HCT116 (cell line): ENCODE data around the gene CYP1A2.

Experiments
- CBX3 ChIP-seq: IDR thresholded peaks from 2 replicates; pipeline ENCODE4 v1.6.1; 2012; ENCODE audit warnings: low read depth
- CEBPB ChIP-seq: IDR thresholded peaks from 2 replicates; pipeline ENCODE4 v1.6.1; 2012; ENCODE audit warnings: low read depth
- EZH2 ChIP-seq: fragments of 200-600 bp; sonication (generic); IDR thresholded peaks from 2 replicates; pipeline ENCODE4 v1.6.1; 2017; ENCODE audit warnings: antibody characterized with exemption, mixed run types
- EZH2phosphoT487 ChIP-seq: fragments of 200-600 bp; IDR thresholded peaks from 2 replicates; pipeline ENCODE4 v1.6.1; 2018; ENCODE audit warnings: antibody characterized with exemption, borderline replicate concordance
- POLR2A ChIP-seq: IDR thresholded peaks from 2 replicates; pipeline ENCODE4 v1.7.0; 2011; ENCODE audit warnings: borderline replicate concordance; ENCODE audit not compliant: insufficient read depth, insufficient read length; ENCODE audit errors: extremely low read depth
- POLR2AphosphoS5 ChIP-seq: IDR thresholded peaks from 2 replicates; pipeline ENCODE4 v1.6.1; 2011; ENCODE audit warnings: mild to moderate bottlenecking, low read depth, low read length, moderate library complexity
- RAD21 ChIP-seq: IDR thresholded peaks from 2 replicates; pipeline ENCODE4 v1.6.1; 2012; ENCODE audit warnings: low read depth, mild to moderate bottlenecking
- SIN3A ChIP-seq: IDR thresholded peaks from 2 replicates; pipeline ENCODE4 v1.6.1; 2012; ENCODE audit warnings: low read depth
- ZNF274 ChIP-seq: fragments of 200-500 bp; sonication (Bioruptor generic); IDR thresholded peaks from 2 replicates; pipeline ENCODE4 v1.6.1; 2014; ENCODE audit warnings: mild to moderate bottlenecking, low read depth, low read length, inconsistent platforms
- TF ChIP-seq, protein P1 (sequence below), 3 experiments: fragments of 200-600 bp in 1 of 3; sonication (generic) in 1 of 3; IDR thresholded peaks in 2 of 3; conservative IDR thresholded peaks in 1 of 3; 2 replicates each; pipeline ENCODE4 v1.5.1; 2012 to 2017; ENCODE audit warnings: low read depth in 2 of 3, low read length in 2 of 3, antibody characterized with exemption in 1 of 3, borderline replicate concordance in 1 of 3, control low read depth in 1 of 3, mild to moderate bottlenecking in 1 of 3, mixed read lengths in 1 of 3, mixed run types in 1 of 3, moderate library complexity in 1 of 3; ENCODE audit not compliant: insufficient read depth in 1 of 3
- TF ChIP-seq, protein P2 (sequence below): IDR thresholded peaks from 2 replicates; pipeline ENCODE4 v1.6.1; 2012; ENCODE audit warnings: low read depth
- TF ChIP-seq, protein P3 (sequence below): IDR thresholded peaks from 2 replicates; pipeline ENCODE4 v1.6.1; 2012

DNA sequence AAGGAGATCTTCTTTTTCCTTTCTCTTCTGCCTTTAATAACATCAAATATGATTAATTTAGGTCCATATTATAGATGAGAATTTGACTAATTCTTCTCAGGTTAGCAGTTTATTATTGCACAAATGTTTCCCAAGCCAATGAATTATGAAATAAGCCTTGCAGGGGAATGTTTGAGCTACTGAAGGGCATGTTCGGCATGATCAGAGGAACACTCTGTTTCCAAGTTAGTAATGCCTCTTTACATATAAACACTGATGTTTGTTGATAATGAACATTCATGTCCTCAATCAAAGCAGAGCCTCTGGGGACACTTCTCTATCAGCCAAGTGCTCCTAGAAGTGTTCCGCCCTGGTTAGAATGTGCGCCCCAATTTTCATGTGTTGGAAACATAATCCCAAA is 13.3 kb upstream of the CYP1A2 start:
- TF ChIP-seq, protein P1, sequence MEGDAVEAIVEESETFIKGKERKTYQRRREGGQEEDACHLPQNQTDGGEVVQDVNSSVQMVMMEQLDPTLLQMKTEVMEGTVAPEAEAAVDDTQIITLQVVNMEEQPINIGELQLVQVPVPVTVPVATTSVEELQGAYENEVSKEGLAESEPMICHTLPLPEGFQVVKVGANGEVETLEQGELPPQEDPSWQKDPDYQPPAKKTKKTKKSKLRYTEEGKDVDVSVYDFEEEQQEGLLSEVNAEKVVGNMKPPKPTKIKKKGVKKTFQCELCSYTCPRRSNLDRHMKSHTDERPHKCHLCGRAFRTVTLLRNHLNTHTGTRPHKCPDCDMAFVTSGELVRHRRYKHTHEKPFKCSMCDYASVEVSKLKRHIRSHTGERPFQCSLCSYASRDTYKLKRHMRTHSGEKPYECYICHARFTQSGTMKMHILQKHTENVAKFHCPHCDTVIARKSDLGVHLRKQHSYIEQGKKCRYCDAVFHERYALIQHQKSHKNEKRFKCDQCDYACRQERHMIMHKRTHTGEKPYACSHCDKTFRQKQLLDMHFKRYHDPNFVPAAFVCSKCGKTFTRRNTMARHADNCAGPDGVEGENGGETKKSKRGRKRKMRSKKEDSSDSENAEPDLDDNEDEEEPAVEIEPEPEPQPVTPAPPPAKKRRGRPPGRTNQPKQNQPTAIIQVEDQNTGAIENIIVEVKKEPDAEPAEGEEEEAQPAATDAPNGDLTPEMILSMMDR (IDR thresholded peaks at IDR 0.05 in 2 of 3, conservative IDR thresholded peaks at IDR 0.05 in 1 of 3; ENCODE audit: borderline replicate concordance in 1 of 3, insufficient read depth in 1 of 3, low read depth in 2 of 3, low read length in 2 of 3), result no peak
- no peak for TF ChIP-seq SIN3A
- TF ChIP-seq, protein P2, sequence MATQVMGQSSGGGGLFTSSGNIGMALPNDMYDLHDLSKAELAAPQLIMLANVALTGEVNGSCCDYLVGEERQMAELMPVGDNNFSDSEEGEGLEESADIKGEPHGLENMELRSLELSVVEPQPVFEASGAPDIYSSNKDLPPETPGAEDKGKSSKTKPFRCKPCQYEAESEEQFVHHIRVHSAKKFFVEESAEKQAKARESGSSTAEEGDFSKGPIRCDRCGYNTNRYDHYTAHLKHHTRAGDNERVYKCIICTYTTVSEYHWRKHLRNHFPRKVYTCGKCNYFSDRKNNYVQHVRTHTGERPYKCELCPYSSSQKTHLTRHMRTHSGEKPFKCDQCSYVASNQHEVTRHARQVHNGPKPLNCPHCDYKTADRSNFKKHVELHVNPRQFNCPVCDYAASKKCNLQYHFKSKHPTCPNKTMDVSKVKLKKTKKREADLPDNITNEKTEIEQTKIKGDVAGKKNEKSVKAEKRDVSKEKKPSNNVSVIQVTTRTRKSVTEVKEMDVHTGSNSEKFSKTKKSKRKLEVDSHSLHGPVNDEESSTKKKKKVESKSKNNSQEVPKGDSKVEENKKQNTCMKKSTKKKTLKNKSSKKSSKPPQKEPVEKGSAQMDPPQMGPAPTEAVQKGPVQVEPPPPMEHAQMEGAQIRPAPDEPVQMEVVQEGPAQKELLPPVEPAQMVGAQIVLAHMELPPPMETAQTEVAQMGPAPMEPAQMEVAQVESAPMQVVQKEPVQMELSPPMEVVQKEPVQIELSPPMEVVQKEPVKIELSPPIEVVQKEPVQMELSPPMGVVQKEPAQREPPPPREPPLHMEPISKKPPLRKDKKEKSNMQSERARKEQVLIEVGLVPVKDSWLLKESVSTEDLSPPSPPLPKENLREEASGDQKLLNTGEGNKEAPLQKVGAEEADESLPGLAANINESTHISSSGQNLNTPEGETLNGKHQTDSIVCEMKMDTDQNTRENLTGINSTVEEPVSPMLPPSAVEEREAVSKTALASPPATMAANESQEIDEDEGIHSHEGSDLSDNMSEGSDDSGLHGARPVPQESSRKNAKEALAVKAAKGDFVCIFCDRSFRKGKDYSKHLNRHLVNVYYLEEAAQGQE, result no peak
- no peak for TF ChIP-seq RAD21
- no peak for TF ChIP-seq EZH2
- TF ChIP-seq ZNF274, result no peak
- TF ChIP-seq POLR2A, result no peak
- TF ChIP-seq POLR2AphosphoS5, result no peak
- TF ChIP-seq, protein P3, sequence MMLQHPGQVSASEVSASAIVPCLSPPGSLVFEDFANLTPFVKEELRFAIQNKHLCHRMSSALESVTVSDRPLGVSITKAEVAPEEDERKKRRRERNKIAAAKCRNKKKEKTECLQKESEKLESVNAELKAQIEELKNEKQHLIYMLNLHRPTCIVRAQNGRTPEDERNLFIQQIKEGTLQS, result no peak
- TF ChIP-seq EZH2phosphoT487, result no peak
- no peak for TF ChIP-seq CBX3
- no peak for TF ChIP-seq CEBPB
